GM10248 (cell line): ENCODE results near the gene MTERF1.
"Not testable (repeated sequence)": the region's sequence is repeated elsewhere in the genome, so short reads cannot be mapped to it uniquely, and the experiment has no call there.

ENCODE experiments used
- CTCF ChIA-PET: fragments of 300-600 bp; sonication (Branson Sonifier 250); formaldehyde crosslinking; extraction: SDS; loops from one replicate; lab custom pipeline; 2021; ENCODE audit warnings: antibody characterized with exemption; lab: Yijun Ruan, JAX
- POLR2A ChIA-PET: fragments of 350-650 bp; sonication (Branson Sonifier 250); formaldehyde crosslinking; extraction: SDS; loops from one replicate; lab custom pipeline; 2020; ENCODE audit warnings: antibody characterized with exemption; lab: Yijun Ruan, JAX
- DNase-seq: peaks from one replicate; pipeline ENCODE4 v3.0.0; 2012; ENCODE audit errors: extremely low spot score
- TF ChIP-seq, protein P1 (sequence below): IDR thresholded peaks from 2 replicates; pipeline ENCODE4 v1.5.1; 2012; ENCODE audit warnings: mild to moderate bottlenecking, low read depth; ENCODE audit errors: extremely low read depth, missing control alignments, control extremely low read depth

The MTERF1 gene

DNA sequence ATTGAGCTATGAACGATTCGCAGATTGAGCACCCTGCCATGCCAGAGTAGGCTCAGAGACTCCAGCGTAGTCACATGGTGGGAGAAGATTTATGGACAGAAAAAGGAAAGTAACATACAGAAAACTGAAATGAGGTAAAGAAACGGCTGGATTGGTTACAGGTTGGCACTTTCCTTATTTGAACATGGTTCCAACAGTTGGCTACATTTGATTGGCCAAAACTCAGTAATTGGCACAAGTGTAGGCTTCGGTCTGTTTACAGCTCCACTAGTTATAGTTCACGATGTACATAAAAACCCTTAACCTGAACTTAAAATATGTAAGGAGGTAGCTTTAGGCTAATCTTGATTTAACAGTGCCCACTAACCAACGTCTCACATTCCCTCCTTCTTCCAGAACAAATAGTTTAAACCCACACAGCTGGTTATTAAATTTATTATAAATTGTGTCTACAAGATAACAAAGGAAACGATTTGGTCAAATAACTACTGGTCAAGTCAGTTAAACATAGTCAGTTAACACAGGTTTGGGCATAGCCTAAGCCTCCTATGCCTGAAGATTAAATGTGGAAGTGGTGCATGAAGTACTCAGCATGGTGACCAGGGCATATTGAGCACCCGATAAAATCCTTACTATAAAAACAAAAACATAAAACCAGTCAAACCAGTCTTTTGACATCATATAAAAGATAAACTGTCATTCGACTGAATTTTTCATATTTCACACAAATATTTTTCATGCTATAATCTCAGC is 17.9 kb upstream of the MTERF1 start:
- TF ChIP-seq, protein P1, sequence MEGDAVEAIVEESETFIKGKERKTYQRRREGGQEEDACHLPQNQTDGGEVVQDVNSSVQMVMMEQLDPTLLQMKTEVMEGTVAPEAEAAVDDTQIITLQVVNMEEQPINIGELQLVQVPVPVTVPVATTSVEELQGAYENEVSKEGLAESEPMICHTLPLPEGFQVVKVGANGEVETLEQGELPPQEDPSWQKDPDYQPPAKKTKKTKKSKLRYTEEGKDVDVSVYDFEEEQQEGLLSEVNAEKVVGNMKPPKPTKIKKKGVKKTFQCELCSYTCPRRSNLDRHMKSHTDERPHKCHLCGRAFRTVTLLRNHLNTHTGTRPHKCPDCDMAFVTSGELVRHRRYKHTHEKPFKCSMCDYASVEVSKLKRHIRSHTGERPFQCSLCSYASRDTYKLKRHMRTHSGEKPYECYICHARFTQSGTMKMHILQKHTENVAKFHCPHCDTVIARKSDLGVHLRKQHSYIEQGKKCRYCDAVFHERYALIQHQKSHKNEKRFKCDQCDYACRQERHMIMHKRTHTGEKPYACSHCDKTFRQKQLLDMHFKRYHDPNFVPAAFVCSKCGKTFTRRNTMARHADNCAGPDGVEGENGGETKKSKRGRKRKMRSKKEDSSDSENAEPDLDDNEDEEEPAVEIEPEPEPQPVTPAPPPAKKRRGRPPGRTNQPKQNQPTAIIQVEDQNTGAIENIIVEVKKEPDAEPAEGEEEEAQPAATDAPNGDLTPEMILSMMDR: no peak
- ChIA-PET CTCF (interaction anchor here (1.1 to 1.5 kb wide), 2 partner anchors 13 to 69 kb away, joined by 3 to 5 read pairs; no protein-coding TSS in a partner anchor), POLR2A (no interaction called here)
- DNase-seq: no peak

DNA sequence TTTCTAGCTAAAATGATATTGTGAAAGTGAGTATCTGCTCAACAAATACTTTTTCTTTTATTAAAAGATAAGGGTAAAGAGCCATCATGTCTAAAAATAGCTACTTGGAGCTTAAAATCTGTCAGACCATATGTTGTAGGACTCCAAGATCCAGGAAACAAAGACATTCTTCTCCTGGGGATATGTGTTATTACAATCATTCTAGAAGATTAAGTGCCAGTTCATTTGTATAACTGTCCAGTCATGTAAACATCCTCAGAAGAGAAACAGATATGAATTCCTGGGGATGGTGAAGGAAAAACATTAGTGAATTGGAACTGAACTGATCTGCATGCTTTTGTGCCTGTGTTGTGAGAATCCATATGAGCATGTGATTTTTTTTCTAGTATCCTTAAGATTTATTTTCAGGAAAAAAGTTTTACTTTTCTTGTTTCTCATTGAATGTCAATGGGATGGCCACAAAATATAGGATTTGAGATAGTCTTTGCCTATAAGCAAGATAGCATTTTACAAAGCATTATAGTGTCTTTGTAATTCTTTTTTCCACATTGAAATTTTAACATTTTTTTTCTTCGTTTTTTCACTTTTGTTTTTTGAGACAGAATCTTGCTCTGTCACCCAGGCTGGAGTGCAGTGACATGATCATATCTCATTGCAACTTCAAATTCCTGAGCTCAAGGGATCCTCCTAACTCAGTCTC is 14.4 kb upstream of the MTERF1 start:
- DNase-seq: no peak
- CTCF ChIA-PET: interaction anchor here (1.4 to 2.9 kb wide), 2 partner anchors 10 to 15 kb away, joined by 3 to 11 read pairs; partner anchors contain the start of gene MTERF1
- POLR2A ChIA-PET: no interaction called here
- TF ChIP-seq, protein P1: no peak

DNA sequence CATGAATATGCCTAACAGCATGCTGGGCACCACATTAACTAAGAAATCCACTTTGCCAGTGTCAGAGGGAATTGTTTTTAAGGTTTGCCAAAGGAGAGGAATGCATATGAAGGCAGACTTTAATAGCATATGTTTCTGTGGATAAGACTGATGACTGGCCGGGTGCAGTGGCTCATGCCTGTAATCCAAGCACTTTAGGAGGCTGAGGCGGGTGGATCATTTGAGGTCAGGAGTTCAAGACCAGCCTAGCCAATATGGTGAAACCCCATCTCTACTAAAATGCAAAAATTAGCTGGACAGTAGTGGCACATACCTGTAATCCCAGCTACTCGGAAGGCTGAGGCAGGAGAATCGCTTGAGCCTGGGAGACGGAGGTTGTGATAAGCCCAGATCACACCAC is 13.2 kb upstream of the MTERF1 start:
- CTCF ChIA-PET: interaction anchor here (4.0 kb wide), 1 partner anchor 13 kb away, joined by 21 read pairs; the partner anchor contains the start of gene MTERF1
- DNase-seq, POLR2A ChIA-PET: not testable (repeated sequence)

DNA sequence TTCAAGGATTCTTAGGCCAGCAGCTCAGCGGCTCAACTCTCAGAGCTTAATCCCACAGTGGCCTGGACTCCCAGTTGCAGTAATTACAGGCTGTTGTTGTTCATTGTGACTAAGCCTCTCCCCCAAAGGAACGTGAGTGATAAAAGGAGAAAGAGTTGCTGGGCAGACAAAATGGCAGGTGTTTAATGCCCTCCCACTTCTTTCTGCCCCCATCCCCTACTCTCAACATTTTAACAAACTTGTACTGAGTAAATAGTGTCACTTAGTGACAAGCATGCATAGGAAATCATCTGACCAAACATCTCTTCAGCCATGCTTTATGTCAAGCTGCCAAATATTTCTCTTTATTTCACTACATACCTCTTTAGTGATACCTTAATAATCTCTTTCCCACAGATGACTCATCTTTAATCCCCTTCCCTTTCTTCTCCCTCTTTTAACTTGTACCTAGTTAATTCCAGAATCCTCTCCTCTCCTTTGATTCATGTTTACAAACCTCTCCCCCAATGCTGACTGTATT is 12.4 kb upstream of the MTERF1 start:
- POLR2A ChIA-PET: no interaction called here
- no peak for DNase-seq
- CTCF ChIA-PET: interaction anchor here (4.0 kb wide), 1 partner anchor 12 kb away, joined by 21 read pairs; the partner anchor contains the start of gene MTERF1
- TF ChIP-seq, protein P1: no peak

DNA sequence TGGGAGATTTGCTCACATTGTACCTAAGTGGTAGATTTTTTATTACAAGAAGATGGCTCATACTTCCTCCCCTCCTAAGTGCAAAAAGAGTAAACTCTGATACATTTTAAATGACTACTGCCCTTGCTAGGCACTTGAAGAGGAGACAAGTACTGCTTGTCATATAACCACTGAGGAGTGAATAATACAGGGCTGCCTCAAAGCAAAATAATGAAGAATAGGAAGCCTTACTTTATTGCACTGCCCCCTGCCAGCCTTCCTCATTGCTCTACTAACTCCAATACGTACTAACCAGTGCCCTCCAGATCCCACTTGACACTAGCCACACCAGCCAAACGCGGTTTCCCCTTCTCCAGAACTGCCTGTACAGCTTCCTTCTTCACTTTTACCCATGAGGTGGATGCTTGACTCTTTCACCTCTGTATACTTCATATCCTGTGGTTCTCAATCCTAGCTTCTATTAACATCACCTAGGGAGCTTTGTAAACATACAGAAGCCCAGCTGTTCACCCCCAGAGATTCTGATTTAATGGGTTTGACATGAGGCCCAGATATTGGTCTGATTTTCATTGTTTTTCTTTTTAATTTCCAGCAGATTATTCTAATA is 11.7 kb upstream of the MTERF1 start:
- CTCF ChIA-PET: interaction anchor here (0.9 to 4.0 kb wide), 2 partner anchors 11 to 12 kb away, joined by 3 to 21 read pairs; partner anchors contain the start of gene MTERF1
- no peak for DNase-seq
- POLR2A ChIA-PET: no interaction called here
- TF ChIP-seq, protein P1: no peak

DNA sequence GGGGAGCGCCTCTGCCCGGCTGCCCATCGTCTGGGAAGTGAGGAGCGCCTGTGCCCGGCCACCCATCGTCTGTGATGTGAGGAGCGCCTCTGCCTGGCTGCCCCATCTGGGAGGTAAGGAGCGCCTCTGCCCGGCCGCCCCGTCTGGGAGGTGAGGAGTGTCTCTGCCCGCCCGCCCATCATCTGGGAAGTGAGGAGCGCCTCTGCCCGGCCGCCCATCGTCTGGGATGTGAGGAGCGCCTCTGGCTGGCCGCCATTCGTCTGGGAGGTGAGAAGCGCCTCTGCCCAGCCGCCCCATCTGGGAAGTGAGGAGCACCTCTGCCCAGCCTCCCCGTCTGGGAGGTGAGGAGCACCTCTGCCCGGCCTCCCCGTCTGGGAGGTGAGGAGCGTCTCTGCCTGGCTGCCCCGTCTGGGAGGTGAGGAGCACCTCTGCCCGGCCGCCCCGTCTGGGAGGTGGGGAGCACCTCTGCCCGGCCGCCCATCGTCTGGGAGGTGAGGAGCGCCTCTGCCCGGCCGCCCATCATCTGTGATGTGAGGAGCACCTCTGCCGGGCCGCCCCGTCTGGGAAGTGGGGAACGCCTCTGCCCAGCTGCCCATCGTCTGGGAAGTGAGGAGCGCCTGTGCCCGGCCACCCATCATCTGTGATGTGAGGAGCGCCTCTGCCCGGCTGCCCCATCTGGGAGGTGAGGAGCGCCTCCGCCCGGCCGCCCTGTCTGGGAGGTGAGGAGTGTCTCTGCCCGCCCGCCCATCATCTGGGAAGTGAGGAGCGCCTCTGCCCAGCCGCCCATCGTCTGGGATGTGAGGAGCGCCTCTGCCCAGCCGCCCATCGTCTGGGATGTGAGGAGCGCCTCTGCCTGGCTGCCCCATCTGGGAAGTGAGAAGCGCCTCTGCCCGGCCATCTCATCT is 8.0 kb upstream of the MTERF1 start:
- CTCF ChIA-PET, DNase-seq, POLR2A ChIA-PET: not testable (repeated sequence)

DNA sequence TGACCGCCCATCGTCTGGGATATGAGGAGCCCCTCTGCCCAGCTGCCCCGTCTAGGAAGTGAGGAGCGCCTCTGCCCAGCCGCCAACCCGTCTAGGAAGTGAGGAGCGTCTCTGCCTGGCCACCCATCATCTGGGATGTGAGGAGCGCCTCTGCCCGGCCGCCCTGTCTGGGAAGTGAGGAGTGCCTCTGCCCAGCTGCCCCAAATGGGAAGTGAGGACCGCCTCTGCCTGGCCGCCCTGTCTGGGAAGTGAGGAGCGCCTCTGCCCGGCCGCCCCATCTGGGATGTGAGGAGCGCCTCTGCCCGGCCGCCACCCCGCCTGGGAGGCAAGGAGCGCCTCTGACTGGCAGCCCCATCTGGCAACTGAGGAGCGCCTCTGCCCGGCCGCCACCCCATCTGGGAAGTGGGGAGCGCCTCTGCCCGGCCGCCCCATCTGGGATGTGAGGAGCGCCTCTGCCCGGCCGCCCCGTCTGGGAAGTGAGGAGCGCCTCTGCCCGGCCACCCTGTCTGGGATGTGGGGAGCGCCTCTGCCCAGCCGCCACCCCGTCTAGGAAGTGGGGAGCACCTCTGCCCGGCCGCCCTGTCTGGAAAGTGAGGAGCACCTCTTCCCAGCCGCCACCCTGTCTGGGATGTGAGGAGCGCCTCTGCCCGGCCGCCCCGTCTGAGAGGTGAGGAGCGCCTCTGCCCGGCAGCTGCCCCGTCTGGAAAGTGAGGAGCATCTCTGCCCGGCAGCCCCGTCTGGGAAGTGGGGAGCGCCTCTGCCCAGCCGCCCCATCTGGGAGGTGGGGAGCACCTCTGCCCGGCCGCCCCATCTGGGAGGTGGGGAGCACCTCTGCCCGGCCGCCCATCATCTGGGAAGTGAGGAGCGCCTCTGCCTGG is 7.1 kb upstream of the MTERF1 start:
- CTCF ChIA-PET, POLR2A ChIA-PET, DNase-seq: not testable (repeated sequence)
